AG20443 (cell line): ENCODE measurements around the gene SBF1.

Source experiments
- DNase-seq: peaks from one replicate; pipeline ENCODE4 v3.0.0; 2012; ENCODE audit warnings: low spot score, mixed read lengths

SBF1 gene

DNA sequence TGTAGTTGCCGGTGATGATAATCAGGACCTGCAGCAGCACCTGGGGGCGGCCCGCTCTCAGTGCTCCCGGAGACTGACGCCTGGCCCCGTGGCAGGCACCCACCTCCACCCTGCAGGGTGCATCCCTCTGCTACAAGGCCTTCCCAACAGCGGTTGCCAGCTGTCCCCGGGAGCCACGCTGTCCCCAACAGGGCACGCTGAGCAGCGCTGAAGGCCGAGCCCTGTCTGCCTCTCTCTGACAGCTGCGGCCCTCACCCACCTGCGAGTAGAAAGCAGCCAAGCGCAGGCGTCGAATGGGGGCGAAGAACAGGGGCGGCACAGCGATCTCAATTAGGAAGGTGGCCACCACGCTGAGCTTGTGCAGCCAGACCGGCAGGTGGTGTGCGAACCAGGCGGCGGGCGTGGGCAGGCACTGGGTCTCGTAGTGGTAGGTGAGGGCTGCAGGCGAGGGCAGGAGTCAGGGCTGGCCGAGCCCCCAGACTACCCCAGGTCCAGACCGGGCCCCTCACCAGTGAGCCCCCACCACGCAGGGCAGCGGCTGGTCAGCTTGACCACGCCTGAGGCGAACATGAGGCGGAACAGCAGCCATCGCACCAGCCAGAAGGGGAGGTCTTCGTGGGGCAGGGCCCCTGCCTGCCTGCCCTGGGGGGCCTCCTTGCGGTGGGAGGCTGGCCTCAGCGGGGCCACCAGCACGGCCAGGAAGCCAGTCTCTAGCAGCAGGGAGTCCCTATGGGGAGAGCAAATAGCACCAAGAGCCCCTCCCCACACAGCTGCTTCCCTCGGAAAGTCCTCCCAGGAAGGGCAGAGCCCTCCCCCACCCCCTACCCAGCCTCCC is 31.2 kb upstream of the SBF1 start:
- DNase-seq, result no peak

DNA sequence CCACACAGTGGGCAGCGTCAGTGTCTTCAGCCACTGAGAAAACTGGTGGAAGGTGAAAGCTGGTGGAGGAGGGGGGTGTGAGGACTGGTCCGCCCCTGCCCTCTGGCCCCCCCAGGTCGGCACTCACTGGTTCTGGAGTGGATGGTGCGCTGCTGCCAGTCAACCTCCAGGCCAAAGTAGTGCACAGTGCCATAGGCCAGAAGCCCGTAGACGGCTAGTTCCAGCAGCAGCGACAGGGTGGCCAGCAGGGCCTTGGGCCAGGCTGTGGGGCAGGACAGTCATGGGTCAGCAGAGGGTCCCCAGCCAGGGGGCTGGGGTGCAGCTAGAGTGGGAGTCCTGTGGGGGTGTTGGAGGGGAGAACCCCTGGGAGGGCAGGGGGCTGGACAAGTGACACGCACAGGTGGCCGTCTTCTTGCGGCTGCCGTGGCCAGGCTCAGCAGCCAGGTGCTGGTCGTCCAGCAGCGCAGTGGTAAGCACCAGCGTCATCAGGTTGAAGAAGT is 30.5 kb upstream of the SBF1 start:
- DNase-seq, result no peak

DNA sequence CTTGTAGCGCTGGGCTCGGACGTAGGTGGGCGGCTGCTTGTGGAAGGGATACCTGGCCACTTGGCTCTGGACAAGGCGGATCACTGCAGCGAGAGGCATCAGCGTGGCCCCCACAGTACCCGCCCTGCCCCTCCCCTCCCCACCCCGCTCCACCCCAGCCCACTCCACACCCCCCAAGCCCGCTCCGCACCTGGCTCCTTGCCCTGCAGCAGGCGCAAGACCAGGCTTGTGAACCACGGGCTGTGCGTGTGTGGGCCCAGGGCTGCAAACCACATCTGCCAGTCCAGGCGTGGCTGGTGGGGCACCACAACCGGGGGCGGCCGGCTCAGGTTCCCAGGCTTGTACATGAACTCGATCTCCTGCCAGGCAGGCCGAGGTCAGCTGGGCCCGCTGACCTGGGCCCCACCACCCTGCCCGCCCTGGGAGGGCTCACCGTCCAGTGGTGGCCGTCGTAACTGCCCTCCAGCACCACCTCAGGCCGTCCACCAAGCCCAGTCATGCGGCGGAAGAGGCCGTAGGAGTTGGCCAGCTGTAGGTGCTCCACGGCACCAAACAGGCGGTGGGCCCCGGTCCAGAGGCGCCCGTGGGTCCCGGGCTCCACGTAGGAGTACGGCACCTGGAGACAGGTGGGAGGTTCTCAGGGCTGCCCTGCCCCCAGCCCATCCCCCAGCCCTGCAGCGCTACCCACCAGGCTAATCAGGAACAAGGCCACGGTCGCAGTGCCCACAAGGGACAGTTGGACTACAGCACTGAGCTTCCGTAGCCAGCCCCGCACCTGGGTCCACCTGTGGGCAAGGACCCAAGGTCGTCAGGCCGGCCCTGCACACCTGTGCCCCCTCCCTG is 29.8 kb upstream of the SBF1 start:
- no peak for DNase-seq

DNA sequence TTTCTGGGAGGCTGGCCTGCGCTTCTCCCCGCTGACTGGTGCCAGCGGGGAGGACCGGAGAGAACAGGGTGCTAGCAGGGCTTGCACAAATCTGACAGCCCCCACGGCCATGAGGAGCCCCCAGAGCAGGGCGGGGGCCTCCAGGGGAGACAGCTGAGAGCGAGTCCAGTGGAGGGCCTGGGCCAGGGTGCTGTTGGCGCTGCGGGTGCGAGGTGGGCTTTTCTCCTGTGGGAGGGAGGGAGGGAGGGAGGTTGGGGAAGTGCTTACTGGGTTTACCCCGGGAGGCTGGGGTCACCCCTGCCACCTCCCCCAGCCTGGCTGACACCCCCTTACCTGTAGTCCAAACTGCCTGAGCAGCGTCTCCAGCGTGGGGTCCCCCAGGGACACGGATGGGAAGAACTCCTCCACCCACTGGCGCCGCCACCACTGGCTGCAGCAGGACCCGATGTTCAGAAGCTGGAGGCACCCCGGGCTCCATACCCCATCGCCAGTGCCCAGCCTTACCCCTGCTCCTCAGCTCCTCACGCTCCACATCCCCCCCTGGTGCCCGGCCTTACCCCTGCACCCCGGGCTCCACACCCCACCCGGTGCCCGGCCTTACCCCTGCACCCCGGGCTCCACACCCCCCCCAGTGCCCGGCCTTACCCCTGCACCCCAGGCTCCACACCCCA is 28.8 kb upstream of the SBF1 start:
- DNase-seq, result no peak

DNA sequence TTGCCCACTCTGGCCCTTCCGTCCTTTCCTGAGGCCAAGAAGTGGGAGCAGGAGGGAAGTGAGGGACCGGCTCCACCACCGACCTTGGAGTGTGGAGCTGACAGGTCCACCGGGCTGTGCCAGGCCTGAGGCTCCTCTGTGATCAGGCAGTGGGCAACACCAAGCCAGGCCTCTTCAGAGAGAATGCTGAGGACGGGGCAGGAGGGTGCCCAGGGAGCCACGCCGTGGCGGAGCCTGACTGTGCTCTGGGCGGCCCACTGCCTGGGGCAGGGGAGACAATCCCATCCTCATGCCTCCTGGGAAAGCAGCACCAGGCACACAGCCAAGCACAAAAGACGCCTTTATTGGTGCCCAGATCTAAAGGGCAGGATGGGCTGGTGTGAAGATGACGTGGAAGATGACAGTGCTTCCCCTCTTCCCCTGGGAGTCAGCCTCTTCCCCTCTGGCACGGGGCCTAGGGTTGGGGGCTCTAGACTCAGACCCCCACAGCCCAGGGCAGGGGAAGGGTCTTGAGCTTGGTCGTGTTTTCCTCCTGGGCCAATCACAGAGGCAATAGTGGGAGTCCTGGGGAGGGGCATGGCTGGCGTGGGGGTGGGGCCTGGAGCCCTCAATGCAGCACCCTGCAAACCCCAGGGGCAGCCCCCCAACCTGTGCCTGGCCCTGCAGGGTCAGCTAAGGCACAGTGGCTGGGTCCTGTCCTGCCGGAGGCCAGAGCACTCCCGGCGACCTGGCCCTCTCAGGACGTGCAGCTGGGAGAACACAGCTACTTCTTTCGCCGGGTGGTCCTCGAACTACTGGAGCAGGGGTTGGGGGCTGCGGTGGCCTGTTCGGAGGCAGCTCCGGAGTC is 28.0 kb upstream of the SBF1 start:
- DNase-seq, result no peak

DNA sequence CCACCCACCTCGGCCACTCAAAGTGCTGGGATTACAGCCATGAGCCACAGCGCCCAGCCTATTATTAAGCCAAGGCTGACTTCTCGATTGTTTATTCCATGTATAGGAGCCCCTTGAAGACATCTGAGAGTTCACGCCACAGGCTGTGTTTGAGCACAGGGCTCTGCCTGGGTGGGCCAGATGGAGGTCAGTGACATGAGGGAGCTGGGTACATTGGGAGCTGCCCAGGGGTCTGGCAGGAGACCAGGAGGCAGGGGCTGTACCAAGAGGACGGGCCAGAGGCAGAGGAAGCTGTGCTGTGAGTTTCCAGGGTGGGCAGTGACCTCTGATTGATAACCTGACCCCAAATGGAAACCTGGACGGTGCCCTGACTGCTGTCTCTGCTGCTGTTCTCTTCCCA is 27.3 kb upstream of the SBF1 start:
- no peak for DNase-seq

DNA sequence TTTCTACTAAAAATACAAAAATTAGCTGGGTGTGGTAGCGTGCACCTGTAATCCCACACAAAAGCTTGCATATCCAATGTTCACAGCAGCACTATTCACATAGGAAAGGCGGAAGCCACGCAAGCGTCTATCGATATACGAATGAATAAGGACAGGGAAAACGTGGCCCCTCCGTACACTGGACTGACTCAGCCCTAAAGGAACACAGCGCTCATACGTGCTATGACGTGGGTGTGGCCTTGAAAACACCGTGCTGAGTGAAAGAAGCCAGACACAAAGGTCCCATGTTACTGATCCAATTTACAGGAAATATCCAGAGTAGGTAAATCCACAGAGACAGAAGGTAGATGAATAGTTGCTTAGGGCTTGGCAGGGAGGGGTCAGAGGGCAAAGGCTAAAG is 25.6 kb upstream of the SBF1 start:
- no peak for DNase-seq

DNA sequence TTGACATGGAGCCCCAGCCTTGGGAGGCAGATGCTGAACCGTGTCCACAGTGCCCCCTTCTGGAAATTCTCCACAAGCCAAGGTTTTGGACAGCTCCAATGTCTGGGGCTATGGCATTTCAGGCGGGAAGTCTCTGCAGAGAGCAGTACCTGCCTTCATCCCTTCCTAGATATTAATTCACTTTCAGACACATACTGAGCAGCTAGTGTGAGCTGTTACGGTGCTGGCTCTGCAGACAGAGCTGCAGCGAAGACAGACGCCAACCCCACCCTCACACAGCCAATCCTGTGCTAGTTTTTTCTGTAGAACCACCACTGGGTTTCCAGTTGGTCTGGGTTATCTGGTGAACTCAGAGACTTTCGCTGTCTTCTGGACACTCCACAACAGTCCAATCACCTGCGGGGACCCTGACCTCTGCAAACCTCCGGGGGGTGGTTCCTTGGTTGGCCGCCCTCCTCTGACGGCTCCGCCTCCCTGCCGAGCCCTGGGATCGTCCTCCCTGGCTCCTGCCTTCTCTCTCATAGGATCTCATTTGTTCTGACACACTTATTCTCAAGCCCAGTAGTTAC is 23.6 kb upstream of the SBF1 start:
- peak; percentile 74 for DNase-seq

DNA sequence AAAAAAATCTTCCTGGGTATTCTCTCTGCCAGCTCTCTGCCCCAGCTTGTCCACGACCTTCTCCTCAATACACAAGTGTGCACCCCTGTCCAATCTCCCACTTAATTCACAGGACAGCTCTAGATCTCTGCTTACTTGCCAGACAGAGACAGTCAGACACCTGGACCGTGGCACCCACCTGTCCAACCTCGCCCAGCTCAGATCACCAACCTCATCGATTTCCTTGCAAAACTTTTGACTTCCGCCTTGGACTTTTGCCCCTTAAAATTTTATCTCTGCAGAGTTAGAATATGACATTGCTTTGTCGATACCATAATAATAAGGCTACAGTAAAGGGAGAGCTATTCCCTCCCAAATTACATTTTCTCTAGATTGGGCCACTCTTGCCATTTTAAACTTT is 22.3 kb upstream of the SBF1 start:
- DNase-seq, result no peak

DNA sequence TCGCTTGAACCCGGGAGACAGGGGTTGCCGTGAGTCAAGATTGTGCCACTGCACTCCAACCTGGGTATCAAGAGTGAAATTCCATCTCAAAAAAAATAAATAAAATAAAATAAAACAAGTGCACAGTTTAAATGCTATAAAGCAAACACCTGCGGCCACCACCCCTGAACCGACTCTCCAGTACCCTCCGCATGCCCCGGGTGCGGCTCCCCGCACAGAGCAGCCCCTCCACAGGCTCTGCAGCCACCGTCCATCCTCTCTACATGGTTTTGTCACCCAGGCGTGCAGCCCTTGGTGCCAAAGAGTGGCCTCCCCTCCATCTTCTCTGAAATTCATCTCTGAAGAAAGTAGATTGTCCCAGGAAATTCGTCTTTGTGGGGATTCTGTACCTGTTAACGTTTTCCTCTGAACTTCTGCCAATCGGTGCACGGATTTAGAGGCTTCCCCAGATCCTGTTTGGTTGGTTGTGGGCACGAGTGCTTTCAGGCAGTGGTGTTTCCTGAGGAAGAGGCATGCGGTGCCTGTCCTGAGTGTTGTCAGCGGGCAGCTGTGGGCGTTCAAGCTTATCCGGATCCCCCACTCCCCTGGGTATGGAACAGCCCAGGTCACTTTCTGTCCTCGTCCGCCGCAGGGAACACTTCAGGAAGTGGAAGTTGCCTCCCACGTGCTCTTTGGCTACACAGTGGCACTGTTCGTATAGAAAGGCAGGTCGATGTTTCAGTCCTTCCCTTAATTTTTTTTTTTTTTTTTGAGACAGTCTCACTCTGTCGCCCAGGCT is 15.9 kb upstream of the SBF1 start:
- no peak for DNase-seq

DNA sequence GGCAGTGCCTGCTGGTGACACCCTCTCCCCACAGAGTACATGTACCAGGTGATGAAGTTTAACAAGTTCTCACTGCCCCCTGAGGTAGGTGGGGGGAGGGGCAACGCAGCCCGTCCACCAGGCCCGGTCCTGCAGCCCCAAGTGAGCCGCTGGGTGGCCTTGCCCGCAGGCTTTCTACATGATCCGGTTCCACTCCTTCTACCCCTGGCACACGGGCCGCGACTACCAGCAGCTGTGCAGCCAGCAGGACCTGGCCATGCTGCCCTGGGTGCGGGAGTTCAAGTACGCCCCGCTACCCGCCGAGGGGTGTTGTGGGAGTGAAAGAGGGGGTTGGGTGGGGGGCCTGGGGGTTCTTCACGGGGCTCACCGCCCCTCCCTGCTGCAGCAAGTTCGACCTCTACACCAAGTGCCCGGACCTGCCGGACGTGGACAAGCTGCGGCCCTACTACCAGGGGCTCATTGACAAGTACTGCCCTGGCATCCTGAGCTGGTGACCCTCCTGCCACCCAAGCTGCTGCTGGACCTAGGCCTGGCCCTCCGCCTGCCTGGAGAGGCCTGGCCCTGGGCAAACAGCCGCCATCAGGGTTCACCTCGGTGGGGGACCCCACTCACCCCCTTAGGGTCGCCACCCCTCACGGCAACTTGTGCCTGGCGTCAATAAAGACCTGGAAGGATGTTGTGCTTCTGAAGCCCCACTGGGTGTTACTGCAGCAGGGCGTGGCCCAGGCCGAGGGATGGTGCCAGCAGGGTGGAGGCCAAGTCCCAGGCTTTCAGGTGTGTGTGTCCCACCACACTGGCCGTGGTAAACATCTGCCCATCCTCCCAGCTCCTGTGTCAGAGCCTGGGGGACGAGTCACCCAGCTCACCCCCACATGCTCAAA is 14.8 kb upstream of the SBF1 start:
- no peak for DNase-seq

DNA sequence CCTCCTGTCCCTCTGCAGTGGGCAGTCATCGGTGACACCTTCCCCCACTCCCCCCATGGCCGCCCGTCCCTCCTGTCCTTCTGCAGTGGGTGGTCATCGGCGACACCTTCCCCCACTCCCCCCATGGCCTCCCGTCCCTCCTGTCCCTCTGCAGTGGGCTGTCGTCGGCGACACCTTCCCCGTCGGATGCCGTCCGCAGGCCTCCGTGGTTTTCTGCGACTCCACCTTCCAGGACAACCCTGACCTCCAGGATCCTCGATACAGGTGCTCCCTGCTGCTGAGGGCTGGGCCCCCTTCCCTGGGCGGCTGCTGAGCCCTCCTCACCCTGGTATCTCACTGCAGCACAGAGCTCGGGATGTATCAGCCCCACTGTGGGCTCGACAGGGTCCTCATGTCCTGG is 14.1 kb upstream of the SBF1 start:
- no peak for DNase-seq

DNA sequence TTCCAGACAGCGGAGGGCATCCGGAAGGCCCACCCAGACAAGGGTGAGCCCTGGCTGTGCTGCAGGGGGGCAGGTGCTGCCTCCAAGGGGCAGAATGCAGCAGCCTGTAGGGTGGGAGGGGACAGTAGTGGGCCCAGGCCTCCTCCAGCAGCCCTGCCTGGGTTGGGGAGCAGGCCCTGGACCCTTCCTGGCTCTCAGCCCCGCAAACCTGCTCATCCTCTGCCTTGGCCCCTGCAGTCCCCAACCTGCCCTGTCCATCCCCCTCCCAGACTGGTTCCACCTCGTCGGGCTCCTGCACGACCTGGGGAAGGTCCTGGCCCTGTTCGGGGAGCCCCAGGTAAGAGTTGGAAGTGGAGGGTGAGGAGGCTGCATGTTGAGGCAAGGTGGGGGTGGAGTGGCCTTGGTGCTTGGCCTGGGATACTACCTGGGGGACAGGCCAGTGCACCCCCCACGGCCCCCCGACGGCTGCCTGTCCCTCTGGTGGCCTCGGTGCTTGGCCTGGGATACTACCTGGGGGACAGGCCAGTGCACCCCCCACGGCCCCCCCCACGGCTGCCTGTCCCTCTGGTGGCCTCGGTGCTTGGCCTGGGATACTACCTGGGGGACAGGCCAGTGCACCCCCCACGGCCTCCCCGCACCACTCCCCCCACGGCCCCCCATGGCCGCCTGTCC is 13.3 kb upstream of the SBF1 start:
- DNase-seq, result no peak

DNA sequence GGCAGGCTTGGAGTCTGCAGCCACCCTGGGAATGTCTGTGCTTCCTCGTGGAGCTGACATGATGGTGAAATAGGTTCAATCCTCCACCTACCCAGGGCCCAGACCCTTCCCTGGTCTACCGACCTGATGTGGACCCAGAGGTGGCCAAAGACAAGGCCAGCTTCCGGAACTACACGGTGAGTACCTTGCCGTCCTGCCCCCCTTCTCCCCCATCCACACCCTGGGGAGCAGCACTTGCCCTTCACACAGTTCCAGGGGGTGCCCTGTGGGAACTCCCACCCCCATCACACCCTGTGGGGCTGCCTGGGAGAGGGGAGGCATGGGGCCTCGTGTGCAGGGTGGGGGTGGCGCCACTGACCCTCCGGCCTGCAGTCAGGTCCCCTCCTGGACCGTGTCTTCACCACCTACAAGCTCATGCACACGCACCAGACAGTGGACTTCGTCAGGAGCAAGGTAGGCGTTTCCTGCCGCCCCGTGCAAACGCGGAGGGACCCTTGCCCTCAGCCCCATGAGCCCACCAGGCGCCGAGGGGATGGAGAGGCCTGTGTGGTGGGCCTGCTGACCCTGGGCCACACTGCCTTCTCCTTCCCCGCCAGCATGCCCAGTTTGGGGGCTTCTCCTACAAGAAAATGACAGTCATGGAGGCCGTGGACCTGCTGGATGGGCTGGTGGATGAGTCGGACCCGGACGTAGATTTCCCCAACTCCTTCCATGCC is 12.6 kb upstream of the SBF1 start:
- DNase-seq, result no peak

DNA sequence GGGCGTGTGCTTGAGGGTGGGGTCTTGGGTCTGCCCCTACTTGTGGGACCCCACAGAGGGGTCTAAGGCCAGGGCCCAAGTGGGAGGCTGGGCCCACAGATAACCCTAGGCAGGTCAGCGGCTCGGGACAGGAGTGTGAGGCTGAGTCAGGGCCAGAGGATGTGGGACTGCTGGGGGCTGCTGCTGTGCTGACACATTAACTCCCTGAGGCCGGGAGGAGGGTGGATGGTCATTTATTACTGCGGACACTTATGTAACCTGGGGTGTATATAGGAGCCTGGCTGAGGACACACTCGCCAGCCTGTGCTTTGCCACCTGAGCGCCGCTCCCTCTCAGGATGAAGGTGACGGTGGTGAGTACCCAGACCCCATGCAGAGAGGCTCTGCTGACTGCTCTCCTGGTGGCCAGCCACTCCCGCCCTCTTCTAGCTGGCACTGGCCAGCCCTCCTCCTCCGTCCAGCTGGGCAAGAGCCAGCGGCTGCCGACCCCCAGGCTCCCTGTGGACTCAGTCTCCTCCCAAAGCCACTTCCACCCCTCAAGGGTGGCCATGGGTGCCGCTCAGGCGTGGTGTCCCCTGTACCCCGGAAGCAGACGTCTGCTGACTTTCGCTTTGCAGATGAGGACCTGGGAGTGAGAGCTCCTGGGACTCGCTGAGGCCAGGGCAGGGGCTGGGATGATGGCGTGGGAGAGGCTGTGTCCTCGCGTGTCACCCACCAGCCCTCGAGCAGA is 11.9 kb upstream of the SBF1 start, which contains the start of gene MIOX:
Gene MIOX, plus strand, starts transcription at position 299 of the 729 bp plus-strand sequence. Its CDS starts 39 bp downstream, at position 338.
- no peak for DNase-seq

DNA sequence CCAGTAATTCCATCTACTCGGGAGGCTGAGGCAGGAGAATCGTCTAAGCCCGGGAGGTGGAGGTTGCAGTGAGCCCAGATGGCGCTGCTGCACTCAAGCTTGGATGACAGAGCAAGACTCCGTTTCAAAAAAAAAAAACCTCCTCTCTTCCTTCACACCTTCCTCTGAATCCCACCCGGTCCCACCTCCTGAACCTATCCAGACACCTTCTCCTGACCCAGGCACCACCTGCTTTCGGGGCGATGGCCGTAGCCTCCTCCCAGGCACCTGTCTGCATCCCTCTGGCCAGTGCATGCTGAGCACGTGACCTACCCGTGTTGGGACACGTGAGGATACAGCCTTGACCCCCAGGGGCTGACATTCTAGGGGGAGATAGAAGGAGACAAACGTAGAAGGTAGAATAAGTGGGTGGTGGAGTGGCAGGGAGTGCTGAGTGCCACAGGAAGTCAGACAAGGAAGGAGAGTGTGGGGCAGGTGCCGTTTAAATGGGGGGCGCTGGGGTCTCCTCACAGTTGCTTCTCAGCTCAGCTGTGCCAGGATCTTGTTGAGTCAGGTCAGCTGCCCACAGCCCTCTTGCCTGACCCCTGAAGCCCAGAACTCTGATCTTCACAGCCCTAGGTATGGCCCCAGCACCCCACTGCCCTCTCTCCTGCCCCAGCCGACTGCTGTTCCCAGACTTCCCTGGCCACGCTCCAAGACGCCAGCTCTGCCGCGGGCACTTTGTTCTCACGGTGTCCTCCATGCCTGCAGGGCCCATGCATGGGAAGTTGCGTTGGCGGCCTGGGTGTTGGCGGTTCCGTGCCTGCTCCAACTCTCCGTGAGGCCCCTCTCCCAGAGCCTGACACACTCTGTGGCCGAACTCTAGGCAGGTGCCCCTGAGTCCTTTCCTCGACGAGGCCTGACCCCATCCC is 10.6 kb upstream of the SBF1 start:
- no peak for DNase-seq
